ENCODE data around the gene FBXO31.

The FBXO31 gene

DNA sequence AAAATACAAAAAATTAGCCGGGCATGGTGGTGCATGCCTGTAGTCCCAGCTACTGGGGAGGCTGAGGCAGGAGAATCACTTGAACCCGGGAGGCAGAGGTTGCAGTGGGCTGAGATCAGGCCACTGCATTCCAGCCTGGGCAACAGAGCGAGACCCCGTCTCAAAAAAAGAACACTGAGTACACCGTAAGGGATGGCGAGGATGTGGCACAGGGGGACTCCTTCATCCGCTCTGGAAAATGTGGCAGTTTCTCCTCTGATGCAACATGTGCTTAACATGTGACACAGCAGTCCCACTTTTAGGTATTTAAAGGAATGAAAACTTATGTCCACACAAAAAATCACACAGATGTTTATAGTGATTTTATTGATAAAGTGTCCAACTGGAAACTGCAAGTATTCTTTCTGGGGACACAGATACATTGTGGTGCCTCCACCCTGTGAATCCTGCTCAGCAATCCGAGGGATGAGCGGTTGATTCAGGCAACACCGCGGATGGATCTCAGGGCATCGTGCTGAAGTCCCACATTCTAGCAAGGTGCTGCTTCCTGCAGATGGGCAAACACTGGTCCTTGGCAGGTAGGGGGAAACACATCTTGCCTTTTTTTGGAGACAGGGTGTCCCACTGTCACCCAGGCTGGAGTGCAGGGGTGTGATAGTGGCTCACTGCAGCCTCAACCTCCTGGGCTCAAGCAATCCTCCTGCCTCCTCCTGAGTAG lies 62.9 kb downstream of the FBXO31 start:
- no peak overlapping the region for H3K4me3 ChIP-seq (ENCODE audit: low read depth, low read length)
- TF ChIP-seq, protein P1, sequence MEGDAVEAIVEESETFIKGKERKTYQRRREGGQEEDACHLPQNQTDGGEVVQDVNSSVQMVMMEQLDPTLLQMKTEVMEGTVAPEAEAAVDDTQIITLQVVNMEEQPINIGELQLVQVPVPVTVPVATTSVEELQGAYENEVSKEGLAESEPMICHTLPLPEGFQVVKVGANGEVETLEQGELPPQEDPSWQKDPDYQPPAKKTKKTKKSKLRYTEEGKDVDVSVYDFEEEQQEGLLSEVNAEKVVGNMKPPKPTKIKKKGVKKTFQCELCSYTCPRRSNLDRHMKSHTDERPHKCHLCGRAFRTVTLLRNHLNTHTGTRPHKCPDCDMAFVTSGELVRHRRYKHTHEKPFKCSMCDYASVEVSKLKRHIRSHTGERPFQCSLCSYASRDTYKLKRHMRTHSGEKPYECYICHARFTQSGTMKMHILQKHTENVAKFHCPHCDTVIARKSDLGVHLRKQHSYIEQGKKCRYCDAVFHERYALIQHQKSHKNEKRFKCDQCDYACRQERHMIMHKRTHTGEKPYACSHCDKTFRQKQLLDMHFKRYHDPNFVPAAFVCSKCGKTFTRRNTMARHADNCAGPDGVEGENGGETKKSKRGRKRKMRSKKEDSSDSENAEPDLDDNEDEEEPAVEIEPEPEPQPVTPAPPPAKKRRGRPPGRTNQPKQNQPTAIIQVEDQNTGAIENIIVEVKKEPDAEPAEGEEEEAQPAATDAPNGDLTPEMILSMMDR (IDR thresholded peaks at IDR 0.05; ENCODE audit: low read depth, low read length, missing control alignments) = no peak
- no peak for DNase-seq (ENCODE audit: low read depth)
- in situ Hi-C loops (cut with HindIII; ENCODE audit: low sequenced_read_pairs) = no loop called here

DNA sequence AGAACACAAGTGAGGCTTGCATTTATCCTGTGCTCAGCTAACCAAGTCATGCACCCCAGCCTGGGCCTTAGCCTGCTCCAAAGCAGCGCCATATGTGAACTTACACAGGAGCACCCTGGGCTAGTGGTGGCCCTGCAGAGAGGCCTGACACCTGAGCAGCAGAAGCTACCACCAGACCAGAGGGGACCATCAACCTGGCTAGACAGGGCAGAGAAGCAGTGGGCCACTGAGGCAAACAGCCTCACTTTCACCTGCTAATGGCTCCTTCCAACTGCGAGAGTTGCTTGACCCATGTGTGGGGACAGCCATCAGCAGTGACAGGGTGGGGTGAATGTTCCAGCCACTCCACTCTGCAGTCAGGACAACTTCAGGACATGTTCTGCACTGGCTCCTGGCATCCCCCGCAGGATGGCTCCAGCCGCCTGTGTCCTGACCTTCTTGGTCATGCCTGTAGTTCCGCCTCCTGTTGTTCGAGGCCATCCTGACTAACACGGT lies 63.5 kb downstream of the FBXO31 start:
- DNase-seq (ENCODE audit: low read depth) = no peak
- no peak overlapping the region for H3K4me3 ChIP-seq (ENCODE audit: low read depth, low read length)
- TF ChIP-seq, protein P1 (IDR thresholded peaks at IDR 0.05; ENCODE audit: low read depth, low read length, missing control alignments) = no peak
- in situ Hi-C loops (cut with HindIII; ENCODE audit: low sequenced_read_pairs) = no loop called here

DNA sequence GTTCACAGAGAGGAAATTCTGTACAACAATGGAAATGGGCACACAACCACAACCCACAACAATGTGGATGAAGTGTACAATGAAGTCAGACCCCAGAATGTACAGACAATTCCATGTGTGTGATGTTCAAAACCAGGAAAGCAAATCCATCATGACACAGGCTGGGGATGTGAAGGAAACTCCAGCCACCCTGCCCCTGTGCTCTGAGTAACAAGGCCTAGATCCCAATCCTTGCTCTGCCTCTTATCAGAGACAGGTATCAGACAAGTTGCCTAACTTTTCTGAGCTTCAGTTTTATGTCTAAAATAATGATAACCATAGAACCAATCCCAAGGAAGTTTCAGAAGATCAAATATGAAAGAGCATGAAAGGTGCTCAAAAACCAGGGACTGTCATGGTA lies 64.6 kb downstream of the FBXO31 start:
- in situ Hi-C loops (cut with HindIII; ENCODE audit: low sequenced_read_pairs) = no loop called here
- no peak overlapping the region for H3K4me3 ChIP-seq (ENCODE audit: low read depth, low read length)
- DNase-seq (ENCODE audit: low read depth) = no peak
- TF ChIP-seq, protein P1 (IDR thresholded peaks at IDR 0.05; ENCODE audit: low read depth, low read length, missing control alignments) = no peak

DNA sequence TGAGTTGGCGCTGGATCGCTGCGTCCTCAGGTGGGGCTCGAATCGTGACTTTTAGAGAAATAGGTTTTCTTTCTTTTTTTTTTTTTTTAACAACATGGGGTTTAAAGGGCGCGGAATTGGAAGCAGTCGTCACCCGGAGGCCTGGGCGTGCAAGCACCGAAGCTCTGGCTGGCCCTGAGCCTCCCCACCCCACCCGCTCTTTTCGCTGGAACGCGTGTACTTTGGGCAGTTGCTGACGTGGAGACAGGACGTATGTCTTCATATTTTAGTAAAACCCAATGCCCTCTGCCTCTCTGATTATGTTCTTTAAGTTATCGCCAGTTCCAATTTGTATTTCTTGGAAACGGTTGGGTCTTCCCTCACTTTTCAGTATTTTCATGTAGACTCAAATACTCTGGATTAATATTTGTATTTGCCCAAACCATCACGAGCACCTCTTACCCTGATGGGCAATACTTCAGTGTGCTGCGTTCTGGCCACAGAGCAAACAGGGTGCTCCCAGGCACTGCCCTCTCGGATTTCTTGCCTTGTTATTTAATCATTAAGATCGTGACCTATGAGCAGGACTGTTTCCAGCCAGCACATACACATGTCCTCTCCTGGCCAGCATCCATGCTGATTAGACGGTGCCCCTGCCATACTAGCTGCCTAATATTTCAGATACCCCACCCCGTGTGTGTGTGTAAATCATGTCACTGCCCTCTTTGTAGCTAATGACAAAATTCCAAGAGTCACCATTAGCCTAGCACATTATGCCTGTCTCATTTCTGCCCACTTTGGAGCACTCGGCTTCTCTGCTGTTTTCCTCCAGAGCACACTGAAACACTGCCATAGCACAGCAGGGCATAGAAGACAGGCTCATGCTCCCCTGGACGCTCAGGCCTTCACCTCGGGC lies 65.6 kb downstream of the FBXO31 start:
- in situ Hi-C loops (cut with HindIII; ENCODE audit: low sequenced_read_pairs) = no loop called here
- TF ChIP-seq, protein P1 (IDR thresholded peaks at IDR 0.05; ENCODE audit: low read depth, low read length, missing control alignments) = no peak
- peak overlapping the region; percentile 94 for H3K4me3 ChIP-seq (ENCODE audit: low read depth, low read length)
- DNase-seq (ENCODE audit: low read depth) = no peak

DNA sequence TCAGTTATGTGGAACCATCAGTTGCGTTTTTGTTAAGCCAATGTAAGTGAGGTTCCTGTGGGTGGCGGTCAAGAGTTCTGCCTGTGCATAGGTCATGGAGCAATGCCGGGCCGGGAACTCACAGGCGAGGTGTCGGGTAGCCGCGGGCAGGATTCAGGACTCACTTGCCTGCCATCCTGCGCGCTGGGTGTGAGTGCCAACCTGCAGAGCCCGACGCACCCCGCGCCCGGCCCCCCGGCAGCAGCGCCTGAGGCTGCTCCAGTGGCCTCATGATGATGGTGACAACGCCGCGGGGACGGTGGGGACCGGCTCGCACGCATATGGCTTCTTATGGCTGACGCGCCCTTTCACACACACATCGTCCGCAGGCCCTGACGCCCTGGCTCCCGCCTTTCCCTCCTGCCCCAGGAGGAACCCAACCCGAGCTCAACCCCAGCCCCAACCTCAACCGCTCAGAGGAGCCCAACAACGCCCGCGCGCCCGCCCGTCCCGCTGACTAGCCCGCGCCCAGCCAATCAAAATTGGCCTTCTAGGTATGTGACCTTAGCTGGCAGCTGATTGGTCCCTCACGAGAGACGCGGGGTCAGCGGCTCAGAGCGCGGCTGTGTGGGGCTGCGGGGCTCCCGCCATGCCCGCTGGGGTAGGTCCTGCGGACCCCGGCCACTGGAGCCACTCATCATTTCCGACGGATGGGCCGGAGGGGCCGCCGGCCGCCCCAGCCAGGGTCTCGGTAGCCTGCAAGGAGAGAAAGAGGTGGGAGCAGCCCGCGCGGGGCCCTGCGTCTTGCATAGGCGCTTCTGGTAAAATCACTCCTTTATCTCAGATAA lies 66.4 kb downstream of the FBXO31 start, which contains the start of gene C16orf95:
TSS of gene C16orf95 (minus strand) at position 470 of the 827 bp plus-strand sequence. CDS start at position 320, 150 bp downstream.
- DNase-seq (ENCODE audit: low read depth) = peak; percentile 89
- peak within 1 kb of the TSS; percentile 94 for H3K4me3 ChIP-seq (ENCODE audit: low read depth, low read length)
- TF ChIP-seq, protein P1 (IDR thresholded peaks at IDR 0.05; ENCODE audit: low read depth, low read length, missing control alignments) = peak; percentile 60
- in situ Hi-C loops (cut with HindIII; ENCODE audit: low sequenced_read_pairs) = no loop called here

DNA sequence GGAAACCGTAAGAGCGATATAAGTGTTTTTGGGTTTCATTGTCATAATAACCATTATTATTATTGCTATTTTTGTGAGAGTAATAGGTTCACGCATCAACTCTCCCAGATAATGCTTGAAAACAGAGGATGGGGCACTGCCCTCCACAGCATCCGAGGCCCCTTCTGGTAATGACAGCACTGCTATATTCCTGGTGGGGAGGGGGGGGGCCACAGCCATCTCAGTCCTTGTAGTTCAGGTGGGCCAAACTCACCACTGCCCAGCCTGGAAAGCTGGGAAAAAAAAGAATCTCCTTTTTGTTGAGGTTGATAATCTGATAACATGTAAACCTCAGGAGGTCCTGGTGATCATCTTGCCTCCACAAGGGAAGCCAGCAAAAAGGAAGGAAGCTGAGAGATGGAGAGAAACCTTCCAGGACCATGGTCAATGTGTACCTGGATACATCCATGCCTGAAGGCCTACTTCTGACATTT lies 67.1 kb downstream of the FBXO31 start:
- peak overlapping the region; percentile 94 for H3K4me3 ChIP-seq (ENCODE audit: low read depth, low read length)
- TF ChIP-seq, protein P1 (IDR thresholded peaks at IDR 0.05; ENCODE audit: low read depth, low read length, missing control alignments) = no peak
- no peak for DNase-seq (ENCODE audit: low read depth)
- in situ Hi-C loops (cut with HindIII; ENCODE audit: low sequenced_read_pairs) = no loop called here
